CD4-positive, alpha-beta T cell (primary cell): ENCODE results near the gene CXCL12. TPM values are rescaled to one million over a fixed set of nuclear protein-coding genes. Genes with fewer than 3 reads are reported as not detected.

Source experiments
- ATAC-seq: fragments of 200-7000 bp; cut with Tn5 transposase; one replicate; pipeline ENCODE4 v1.10.0; 2022; ENCODE audit warnings: mild to moderate bottlenecking; ENCODE audit not compliant: poor library complexity
- CTCF ChIA-PET: fragments of 350-600 bp; sonication (Branson Sonifier 250); formaldehyde crosslinking; loops from one replicate; lab custom pipeline; 2021; ENCODE audit warnings: antibody characterized with exemption, inconsistent platforms; lab: Charles Lee
- POLR2A ChIA-PET: fragments of 350-600 bp; sonication (Branson Sonifier 250); formaldehyde crosslinking; loops from one replicate; lab custom pipeline; 2021; ENCODE audit warnings: antibody characterized with exemption, inconsistent platforms; lab: Charles Lee
- DNase-seq, 14 experiments: peaks; one replicate each; pipeline ENCODE4 v3.0.0-alpha.2; 2013 to 2020; ENCODE audit warnings: mixed read lengths in 2 of 14
- H3K27ac ChIP-seq, 2 donors: one replicate each; pipeline versions ENCODE4 v1.5.1 to v1.7.0; 2013; ENCODE audit warnings: low read length in 2 of 2, low read depth in 1 of 2, mild to moderate bottlenecking in 1 of 2
- H3K27me3 ChIP-seq, 2 experiments: 1 replicate in 1 of 2; 2 replicates in 1 of 2; pipeline versions ENCODE4 v1.6.1 to v1.7.0; 2013; ENCODE audit warnings: low read length in 2 of 2, control low read depth in 1 of 2, mild to moderate bottlenecking in 1 of 2, moderate library complexity in 1 of 2; ENCODE audit not compliant: insufficient read depth in 2 of 2, control insufficient read depth in 1 of 2
- H3K36me3 ChIP-seq: one replicate; pipeline ENCODE4 v1.6.1; 2013; ENCODE audit warnings: low read length, control low read depth; ENCODE audit not compliant: insufficient read depth
- H3K4me1 ChIP-seq: one replicate; pipeline ENCODE4 v1.6.1; 2013; ENCODE audit warnings: low read length, control low read depth; ENCODE audit not compliant: insufficient read depth
- H3K4me3 ChIP-seq: one replicate; pipeline ENCODE4 v1.5.1; 2013; ENCODE audit warnings: mild to moderate bottlenecking, low read length, moderate library complexity
- H3K9me3 ChIP-seq, 2 experiments: 1 replicate in 1 of 2; 2 replicates in 1 of 2; pipeline versions ENCODE4 v1.6.1 to v1.7.0; 2013; ENCODE audit warnings: low read length in 2 of 2, mild to moderate bottlenecking in 2 of 2, control low read depth in 1 of 2, moderate library complexity in 1 of 2; ENCODE audit not compliant: control insufficient read depth in 1 of 2, insufficient read depth in 1 of 2
- H3K27ac Mint-ChIP-seq: one replicate; pipeline ENCODE4 v1.8.0; 2020; ENCODE audit warnings: mixed read lengths
- H3K27me3 Mint-ChIP-seq: one replicate; pipeline ENCODE4 v1.8.0; 2021; ENCODE audit warnings: mixed read lengths
- H3K36me3 Mint-ChIP-seq: one replicate; pipeline ENCODE4 v1.8.0; 2021; ENCODE audit warnings: low read depth, mixed read lengths
- H3K4me1 Mint-ChIP-seq: one replicate; pipeline ENCODE4 v1.8.0; 2021; ENCODE audit warnings: low read depth, mixed read lengths
- H3K4me3 Mint-ChIP-seq: one replicate; pipeline ENCODE4 v1.8.0; 2020; ENCODE audit warnings: mild to moderate bottlenecking, mixed read lengths
- H3K9me3 Mint-ChIP-seq: one replicate; pipeline ENCODE4 v1.8.0; 2020; ENCODE audit warnings: mixed read lengths
- CTCF ChIP-seq: fragments of 200-600 bp; IDR thresholded peaks from one replicate; pipeline ENCODE4 v1.8.0; 2022; ENCODE audit warnings: antibody characterized with exemption, mild to moderate bottlenecking
- intact Hi-C, 2 experiments: fragments of 100-400 bp; cut with DNase I in 1 of 2; cut with micrococcal nuclease in 1 of 2; formaldehyde crosslinking; loops; one replicate each; pipeline versions ENCODE4 v1.15.1 to v1.9.0; 2023 to 2025; cut with DNase I, micrococcal nuclease
- total RNA-seq, 174 experiments: library from RNA in 2 of 174; stranded (reverse) in 2 of 174; gene quantifications; one replicate each; pipeline ENCODE4 v1.2.3 and lab custom pipeline; 2021 to 2026

Gene CXCL12
- total RNA-seq, 2 experiments from 2014 or later, result not detected

DNA sequence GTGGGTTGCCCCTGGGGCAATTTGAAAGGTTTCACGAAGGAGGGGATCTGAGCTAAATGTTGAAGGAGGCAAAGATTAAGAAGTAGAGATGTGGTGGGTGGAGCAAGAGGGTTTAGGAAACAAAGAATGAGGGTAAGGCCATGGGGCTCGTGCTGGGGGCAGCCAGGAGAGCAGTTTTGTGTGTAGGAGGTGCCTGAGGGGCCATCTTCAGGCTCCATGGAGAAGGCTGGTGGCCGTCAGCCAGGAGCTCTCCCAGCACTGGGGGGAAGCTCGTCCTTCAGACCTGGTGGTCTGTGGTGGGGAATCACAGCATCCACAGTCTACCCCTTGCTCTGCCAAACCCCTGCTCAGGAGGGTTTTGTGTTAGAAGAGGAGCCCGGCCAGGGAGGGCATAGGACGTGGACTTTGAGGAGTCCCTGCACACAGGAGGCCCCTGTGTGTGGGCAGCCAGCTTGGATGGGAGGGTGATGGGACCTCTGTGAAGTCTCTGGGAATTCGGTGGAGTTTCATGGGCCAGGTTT, 11.8 kb upstream of the CXCL12 start:
- no peaks in the 10 kb centered on the region for H3K9me3 Mint-ChIP-seq
- Histone ChIP-seq H3K36me3 (no peaks in the 10 kb centered on the region), H3K9me3 (peaks cover 0 to 7% of the 10 kb centered on the region in 2 experiments), H3K4me3 (no peak overlapping the region), H3K4me1 (no peaks in the 10 kb centered on the region), H3K27ac (no peak overlapping the region), H3K27me3 (peaks cover 0 to 6% of the 10 kb centered on the region in 2 experiments)
- CTCF ChIA-PET, result no interaction called here
- H3K4me3 Mint-ChIP-seq, result no peak overlapping the region
- H3K36me3 Mint-ChIP-seq, result no peaks in the 10 kb centered on the region
- intact Hi-C loops, result no loop called here
- peaks cover 37% of the 10 kb centered on the region for H3K27me3 Mint-ChIP-seq
- POLR2A ChIA-PET, result no interaction called here
- H3K4me1 Mint-ChIP-seq, result no peaks in the 10 kb centered on the region
- ATAC-seq (no peak), DNase-seq (no peak)
- no peak for TF ChIP-seq CTCF
- no peak overlapping the region for H3K27ac Mint-ChIP-seq

DNA sequence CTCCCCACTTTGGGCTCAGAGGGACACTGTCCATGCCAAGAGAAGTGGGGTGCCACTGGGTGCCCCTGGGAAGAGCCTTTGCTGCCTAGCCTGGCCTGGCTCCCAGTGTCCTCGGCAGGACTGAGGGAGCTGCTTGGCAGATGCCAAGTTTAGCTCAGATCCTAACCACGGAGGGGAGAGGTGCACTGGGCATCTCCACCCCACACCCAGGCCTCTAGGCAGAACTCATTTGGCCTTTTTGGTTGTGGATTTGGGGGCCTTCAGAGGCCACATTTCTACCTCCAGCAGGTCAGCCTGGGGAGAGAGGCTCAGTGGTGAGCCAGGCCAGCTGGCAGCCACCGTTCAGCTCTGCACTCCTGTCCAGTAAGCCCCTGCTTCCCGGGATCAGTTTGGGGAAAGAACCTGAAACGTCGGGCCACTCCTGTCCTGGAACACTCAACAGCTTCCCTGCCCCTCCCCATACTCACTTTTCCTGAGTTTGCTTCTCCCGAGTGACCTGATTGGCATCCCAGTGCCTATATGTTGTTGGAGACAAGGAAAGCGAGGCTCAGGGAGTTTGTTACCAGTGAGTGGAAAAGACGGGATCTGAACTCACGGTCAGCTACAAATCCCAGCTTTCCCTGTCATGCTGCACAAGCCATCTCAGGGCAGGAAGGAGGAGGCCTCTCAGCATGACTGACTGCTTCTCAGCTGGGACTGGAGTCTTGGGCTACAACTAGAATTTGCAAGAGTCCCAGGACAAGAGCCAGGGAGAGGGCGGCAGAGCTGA, 11.2 kb upstream of the CXCL12 start:
- Mint-ChIP-seq H3K4me3 (no peak overlapping the region), H3K27ac (no peak overlapping the region), H3K4me1 (no peaks in the 10 kb centered on the region), H3K9me3 (no peaks in the 10 kb centered on the region), H3K27me3 (peaks cover 42% of the 10 kb centered on the region), H3K36me3 (no peaks in the 10 kb centered on the region)
- Histone ChIP-seq H3K27ac (no peak overlapping the region), H3K27me3 (peaks cover 0 to 6% of the 10 kb centered on the region in 2 experiments), H3K36me3 (no peaks in the 10 kb centered on the region), H3K4me3 (no peak overlapping the region), H3K9me3 (peaks cover 0 to 7% of the 10 kb centered on the region in 2 experiments), H3K4me1 (no peaks in the 10 kb centered on the region)
- DNase-seq, result no peak
- ChIA-PET POLR2A (no interaction called here), CTCF (no interaction called here)
- ATAC-seq, result no peak
- TF ChIP-seq CTCF, result no peak
- intact Hi-C loops, result no loop called here

GRCh38 chr10:44395396-44395795, 10.5 kb upstream of the CXCL12 start:
- DNase-seq (no peak), ATAC-seq (no peak)
- no peaks in the 10 kb centered on the region for H3K9me3 Mint-ChIP-seq
- TF ChIP-seq CTCF, result no peak
- H3K4me1 Mint-ChIP-seq, result no peaks in the 10 kb centered on the region
- no peaks in the 10 kb centered on the region for H3K4me1 ChIP-seq
- no peak overlapping the region for H3K27ac Mint-ChIP-seq
- H3K27me3 Mint-ChIP-seq, result peaks cover 48% of the 10 kb centered on the region
- no peak overlapping the region for H3K27ac ChIP-seq
- no peaks in the 10 kb centered on the region for H3K36me3 Mint-ChIP-seq
- H3K27me3 ChIP-seq, result peaks cover 0 to 6% of the 10 kb centered on the region in 2 experiments
- no peaks in the 10 kb centered on the region for H3K36me3 ChIP-seq
- no peak overlapping the region for H3K4me3 ChIP-seq
- CTCF ChIA-PET, result no interaction called here
- no peak overlapping the region for H3K4me3 Mint-ChIP-seq
- intact Hi-C loops, result no loop called here
- peaks cover 0 to 7% of the 10 kb centered on the region in 2 experiments for H3K9me3 ChIP-seq
- POLR2A ChIA-PET, result no interaction called here
